ENCODE results near the gene NT5E. TPM values are rescaled to one million over a fixed set of nuclear protein-coding genes. Genes with fewer than 3 reads are reported as not detected.
A peak's percentile ranks its signal among the peaks of the same experiment; 100 is the strongest.

Gene NT5E
- total and polyA plus RNA-seq, 4 donors: 13.5 to 51.5 (median 34.1) TPM

GRCh38 chr6:85482905-85483700, 33.2 kb downstream of the NT5E start:
- Histone ChIP-seq H3K36me3 (ENCODE audit: control insufficient read depth in 4 of 4, insufficient read depth in 3 of 4, low read depth in 1 of 4, low read length in 3 of 4) (peaks cover 0 to 14% (median 5%) of the 10 kb centered on the region in 4 donors), H3K9ac (ENCODE audit: low read depth in 1 of 2, low read length in 2 of 2) (no peak overlapping the region), H3K27me3 (ENCODE audit: control insufficient read depth in 4 of 4, insufficient read depth in 4 of 4, low read length in 3 of 4) (no peaks in the 10 kb centered on the region), H3K9me3 (ENCODE audit: control insufficient read depth in 4 of 4, low read length in 3 of 4) (no peaks in the 10 kb centered on the region), H3K27ac (ENCODE audit: low read depth in 1 of 2, low read length in 2 of 2) (no peak overlapping the region), H3K4me3 (ENCODE audit: low read depth in 1 of 3, low read length in 3 of 3) (no peak overlapping the region), H3K4me1 (ENCODE audit: control insufficient read depth in 4 of 4, insufficient read depth in 4 of 4, low read length in 3 of 4) (no peaks in the 10 kb centered on the region)
- WGBS: 30% methylated on average over 10 of the region's 10 CpGs
- peak; percentile 88 for DNase-seq (ENCODE audit: low spot score)
- no peak for TF ChIP-seq JUND (IDR thresholded peaks at IDR 0.05)
- peak; percentile 100 for TF ChIP-seq CTCF (IDR thresholded peaks at IDR 0.05; ENCODE audit: low read depth, low read length, missing input control)
- peak in 1 of 2 donors; percentile 27 for TF ChIP-seq RXRA (IDR thresholded peaks at IDR 0.05)
- TF ChIP-seq HNF4A (conservative IDR thresholded peaks at IDR 0.05): peak in 1 of 2 donors; percentile 7
- no peak for TF ChIP-seq TAF1 (conservative IDR thresholded peaks at IDR 0.05)
- TF ChIP-seq, protein P1, sequence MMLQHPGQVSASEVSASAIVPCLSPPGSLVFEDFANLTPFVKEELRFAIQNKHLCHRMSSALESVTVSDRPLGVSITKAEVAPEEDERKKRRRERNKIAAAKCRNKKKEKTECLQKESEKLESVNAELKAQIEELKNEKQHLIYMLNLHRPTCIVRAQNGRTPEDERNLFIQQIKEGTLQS (IDR thresholded peaks at IDR 0.05): no peak
- peak; percentile 62 for TF ChIP-seq NR2F2 (IDR thresholded peaks at IDR 0.05)
- no peak for TF ChIP-seq FOXA1 (IDR thresholded peaks at IDR 0.05)
- TF ChIP-seq RAD21 (IDR thresholded peaks at IDR 0.05): peak; percentile 99 to 100
- no peak for TF ChIP-seq ZBTB33 (IDR thresholded peaks at IDR 0.05)

- no peak overlapping the region for H3K4me3 ChIP-seq (ENCODE audit: low read depth in 1 of 3, low read length in 3 of 3)
- no peak for TF ChIP-seq RAD21 (IDR thresholded peaks at IDR 0.05)
- TF ChIP-seq, protein P2, sequence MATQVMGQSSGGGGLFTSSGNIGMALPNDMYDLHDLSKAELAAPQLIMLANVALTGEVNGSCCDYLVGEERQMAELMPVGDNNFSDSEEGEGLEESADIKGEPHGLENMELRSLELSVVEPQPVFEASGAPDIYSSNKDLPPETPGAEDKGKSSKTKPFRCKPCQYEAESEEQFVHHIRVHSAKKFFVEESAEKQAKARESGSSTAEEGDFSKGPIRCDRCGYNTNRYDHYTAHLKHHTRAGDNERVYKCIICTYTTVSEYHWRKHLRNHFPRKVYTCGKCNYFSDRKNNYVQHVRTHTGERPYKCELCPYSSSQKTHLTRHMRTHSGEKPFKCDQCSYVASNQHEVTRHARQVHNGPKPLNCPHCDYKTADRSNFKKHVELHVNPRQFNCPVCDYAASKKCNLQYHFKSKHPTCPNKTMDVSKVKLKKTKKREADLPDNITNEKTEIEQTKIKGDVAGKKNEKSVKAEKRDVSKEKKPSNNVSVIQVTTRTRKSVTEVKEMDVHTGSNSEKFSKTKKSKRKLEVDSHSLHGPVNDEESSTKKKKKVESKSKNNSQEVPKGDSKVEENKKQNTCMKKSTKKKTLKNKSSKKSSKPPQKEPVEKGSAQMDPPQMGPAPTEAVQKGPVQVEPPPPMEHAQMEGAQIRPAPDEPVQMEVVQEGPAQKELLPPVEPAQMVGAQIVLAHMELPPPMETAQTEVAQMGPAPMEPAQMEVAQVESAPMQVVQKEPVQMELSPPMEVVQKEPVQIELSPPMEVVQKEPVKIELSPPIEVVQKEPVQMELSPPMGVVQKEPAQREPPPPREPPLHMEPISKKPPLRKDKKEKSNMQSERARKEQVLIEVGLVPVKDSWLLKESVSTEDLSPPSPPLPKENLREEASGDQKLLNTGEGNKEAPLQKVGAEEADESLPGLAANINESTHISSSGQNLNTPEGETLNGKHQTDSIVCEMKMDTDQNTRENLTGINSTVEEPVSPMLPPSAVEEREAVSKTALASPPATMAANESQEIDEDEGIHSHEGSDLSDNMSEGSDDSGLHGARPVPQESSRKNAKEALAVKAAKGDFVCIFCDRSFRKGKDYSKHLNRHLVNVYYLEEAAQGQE (IDR thresholded peaks at IDR 0.05): no peak
- TF ChIP-seq, protein P1 (IDR thresholded peaks at IDR 0.05): no peak
- TF ChIP-seq JUND (IDR thresholded peaks at IDR 0.05): no peak
- TF ChIP-seq HNF4G (IDR thresholded peaks at IDR 0.05): no peak
- no peak for TF ChIP-seq FOXA2 (IDR thresholded peaks at IDR 0.05)
- TF ChIP-seq ZBTB33 (IDR thresholded peaks at IDR 0.05): no peak
- TF ChIP-seq, protein P3, sequence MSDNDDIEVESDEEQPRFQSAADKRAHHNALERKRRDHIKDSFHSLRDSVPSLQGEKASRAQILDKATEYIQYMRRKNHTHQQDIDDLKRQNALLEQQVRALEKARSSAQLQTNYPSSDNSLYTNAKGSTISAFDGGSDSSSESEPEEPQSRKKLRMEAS (IDR thresholded peaks at IDR 0.05): no peak
- no peak for TF ChIP-seq CTCF (IDR thresholded peaks at IDR 0.05; ENCODE audit: low read depth, low read length, missing input control)
- no peak for TF ChIP-seq EGR1 (IDR thresholded peaks at IDR 0.05; ENCODE audit: low read depth in 2 of 2)
- no peak for TF ChIP-seq SP1 (IDR thresholded peaks at IDR 0.05)
- no peak for TF ChIP-seq GABPA (IDR thresholded peaks at IDR 0.05 in 1 of 2, conservative IDR thresholded peaks at IDR 0.05 in 1 of 2)
- TF ChIP-seq YY1 (IDR thresholded peaks at IDR 0.05): no peak
- no peak for TF ChIP-seq RXRA (IDR thresholded peaks at IDR 0.05)
- no peak overlapping the region for H3K9ac ChIP-seq (ENCODE audit: low read depth in 1 of 2, low read length in 2 of 2)
- no peak overlapping the region for H3K27ac ChIP-seq (ENCODE audit: low read depth in 1 of 2, low read length in 2 of 2)
- no peaks in the 10 kb centered on the region for H3K9me3 ChIP-seq (ENCODE audit: control insufficient read depth in 4 of 4, low read length in 3 of 4)
- 78% methylated on average over 4 of the region's 4 CpGs for WGBS
- H3K4me1 ChIP-seq (ENCODE audit: control insufficient read depth in 4 of 4, insufficient read depth in 4 of 4, low read length in 3 of 4): no peaks in the 10 kb centered on the region
- peaks cover 0 to 12% (median 5%) of the 10 kb centered on the region in 4 donors for H3K36me3 ChIP-seq (ENCODE audit: control insufficient read depth in 4 of 4, insufficient read depth in 3 of 4, low read depth in 1 of 4, low read length in 3 of 4)
- no peak for DNase-seq (ENCODE audit: low spot score)
- no peaks in the 10 kb centered on the region for H3K27me3 ChIP-seq (ENCODE audit: control insufficient read depth in 4 of 4, insufficient read depth in 4 of 4, low read length in 3 of 4)
Observed at GRCh38 chr6:85483846-85484245, 34.0 kb downstream of the NT5E start.
